HCT116 (cell line): ENCODE results near the gene HCN3. TPM values are rescaled to one million over a fixed set of nuclear protein-coding genes. Genes with fewer than 3 reads are reported as not detected.
A peak's percentile ranks its signal among the peaks of the same experiment; 100 is the strongest.

Experiments
- ATAC-seq: fragments of 200-7000 bp; cut with Tn5 transposase; 2 replicates; pipeline ENCODE4 v1.9.1; 2020; ENCODE audit warnings: mild to moderate bottlenecking, moderate library complexity
- BruUV-seq: library from RNA; stranded (reverse); fragments of 400-500 nt; replicated peaks from 2 replicates; lab custom pipeline; 2021; lab: Mats Ljungman, UMichigan
- CTCF ChIA-PET: fragments of 300-600 bp; sonication (Branson Sonifier 250); formaldehyde crosslinking; loops from one replicate; lab custom pipeline; 2021; ENCODE audit warnings: antibody characterized with exemption; lab: Charles Lee
- POLR2A ChIA-PET: fragments of 300-600, 350-600 bp; sonication (Branson Sonifier 250); formaldehyde crosslinking; loops from one replicate; lab custom pipeline; 2021; ENCODE audit warnings: antibody characterized with exemption; lab: Charles Lee
- RAD21 ChIA-PET, 2 experiments: fragments of 300-600 bp; sonication (Branson Sonifier 250); formaldehyde crosslinking; loops; one replicate each; lab custom pipeline; 2023; ENCODE audit warnings: low total read pairs in 2 of 2; ENCODE audit not compliant: uncharacterized antibody in 2 of 2, unreplicated experiment in 2 of 2, low non-redundant PET in 1 of 2; lab: Charles Lee
- DNase-seq: peaks from one replicate; pipeline ENCODE4 v3.0.0-alpha.2; 2010; ENCODE audit warnings: low read depth, low spot score
- H2AFZ ChIP-seq: fragments of 200-600 bp; shearing (Covaris generic), sonication (generic); 2 replicates; pipeline ENCODE4 v1.6.1; 2017; ENCODE audit warnings: low read depth, mixed run types, mixed read lengths, antibody characterized with exemption, low read length; ENCODE audit not compliant: poor library complexity, severe bottlenecking
- H3K27ac ChIP-seq: 2 replicates; pipeline ENCODE4 v1.5.1; 2012; ENCODE audit warnings: low read depth, low read length
- H3K27me3 ChIP-seq: fragments of 200-600 bp; sonication (generic); 2 replicates; pipeline ENCODE4 v1.6.1; 2016; ENCODE audit warnings: mixed run types, low read length, mixed read lengths; ENCODE audit not compliant: insufficient read depth
- H3K36me3 ChIP-seq, 2 experiments: fragments of 200-500 bp in 1 of 2; fragments of 200-600 bp in 1 of 2; sonication (Bioruptor generic) in 1 of 2; sonication (generic) in 1 of 2; 2 replicates each; pipeline versions ENCODE4 v1.5.1 to v1.6.1; 2014 to 2016; ENCODE audit warnings: low read length in 2 of 2, inconsistent platforms in 1 of 2, mixed read lengths in 1 of 2, mixed run types in 1 of 2; ENCODE audit not compliant: insufficient read depth in 2 of 2, control insufficient read depth in 1 of 2
- H3K4me1 ChIP-seq, 2 experiments: fragments of 200-600 bp in 1 of 2; sonication (generic) in 1 of 2; 2 replicates each; pipeline versions ENCODE4 v1.5.1 to v1.6.1; 2012 to 2017; ENCODE audit warnings: low read length in 2 of 2, inconsistent platforms in 1 of 2, mild to moderate bottlenecking in 1 of 2, mixed read lengths in 1 of 2, mixed run types in 1 of 2, moderate library complexity in 1 of 2; ENCODE audit not compliant: insufficient read depth in 2 of 2, control insufficient read depth in 1 of 2
- H3K4me2 ChIP-seq: fragments of 200-600 bp; sonication (generic); 2 replicates; pipeline ENCODE4 v1.6.1; 2017; ENCODE audit warnings: mixed run types, low read length, mixed read lengths
- H3K4me3 ChIP-seq, 2 experiments: fragments of 200-600 bp in 1 of 2; sonication (generic) in 1 of 2; replicated peaks in 1 of 2; 2 replicates each; pipeline ENCODE4 v1.5.1; 2011 to 2016; ENCODE audit warnings: low read length in 2 of 2, control low read depth in 1 of 2, low read depth in 1 of 2, mild to moderate bottlenecking in 1 of 2, mixed read lengths in 1 of 2, mixed run types in 1 of 2
- H3K79me2 ChIP-seq: fragments of 200-600 bp; sonication (generic); 2 replicates; pipeline ENCODE4 v1.6.1; 2017; ENCODE audit warnings: mild to moderate bottlenecking, mixed run types, low read length, moderate library complexity, mixed read lengths; ENCODE audit not compliant: insufficient read depth
- H3K9ac ChIP-seq: fragments of 200-600 bp; sonication (generic); 2 replicates; pipeline ENCODE4 v1.6.1; 2016; ENCODE audit warnings: low read length, mixed read lengths
- H3K9me2 ChIP-seq: fragments of 200-600 bp; sonication (generic), shearing (Covaris generic); 2 replicates; pipeline ENCODE4 v1.6.1; 2017; ENCODE audit warnings: mixed run types, mild to moderate bottlenecking, moderate library complexity; ENCODE audit not compliant: insufficient read depth
- H3K9me3 ChIP-seq, 2 experiments: fragments of 200-500 bp in 1 of 2; fragments of 200-600 bp in 1 of 2; sonication (Bioruptor generic) in 1 of 2; sonication (generic) in 1 of 2; 2 replicates each; pipeline ENCODE4 v1.6.1; 2014 to 2017; ENCODE audit warnings: low read length in 2 of 2, mixed read lengths in 2 of 2, inconsistent platforms in 1 of 2, low read depth in 1 of 2, mild to moderate bottlenecking in 1 of 2, mixed run types in 1 of 2, moderate library complexity in 1 of 2; ENCODE audit not compliant: control insufficient read depth in 1 of 2, insufficient read depth in 1 of 2
- H4K20me1 ChIP-seq: fragments of 200-600 bp; sonication (generic), shearing (Covaris generic); 2 replicates; pipeline ENCODE4 v1.6.1; 2017; ENCODE audit warnings: mixed run types, mild to moderate bottlenecking, moderate library complexity; ENCODE audit not compliant: insufficient read depth
- CBX3 ChIP-seq: IDR thresholded peaks from 2 replicates; pipeline ENCODE4 v1.6.1; 2012; ENCODE audit warnings: low read depth
- CTCF ChIP-seq, 3 experiments: fragments of 200-600 bp in 1 of 3; sonication (generic) in 1 of 3; IDR thresholded peaks in 2 of 3; conservative IDR thresholded peaks in 1 of 3; 2 replicates each; pipeline ENCODE4 v1.5.1; 2012 to 2017; ENCODE audit warnings: low read depth in 2 of 3, low read length in 2 of 3, antibody characterized with exemption in 1 of 3, borderline replicate concordance in 1 of 3, control low read depth in 1 of 3, mild to moderate bottlenecking in 1 of 3, mixed read lengths in 1 of 3, mixed run types in 1 of 3, moderate library complexity in 1 of 3; ENCODE audit not compliant: insufficient read depth in 1 of 3
- EZH2phosphoT487 ChIP-seq: fragments of 200-600 bp; IDR thresholded peaks from 2 replicates; pipeline ENCODE4 v1.6.1; 2018; ENCODE audit warnings: antibody characterized with exemption, borderline replicate concordance
- POLR2AphosphoS5 ChIP-seq: IDR thresholded peaks from 2 replicates; pipeline ENCODE4 v1.6.1; 2011; ENCODE audit warnings: mild to moderate bottlenecking, low read depth, low read length, moderate library complexity
- SRF ChIP-seq: IDR thresholded peaks from 2 replicates; pipeline ENCODE4 v1.6.1; 2012; ENCODE audit warnings: low read depth
- TCF7L2 ChIP-seq: IDR thresholded peaks from 2 replicates; pipeline ENCODE4 v1.7.0; 2011; ENCODE audit warnings: borderline replicate concordance, inconsistent platforms; ENCODE audit not compliant: insufficient read depth, insufficient read length; ENCODE audit errors: extremely low read depth
- YY1 ChIP-seq: IDR thresholded peaks from 2 replicates; pipeline ENCODE4 v1.6.1; 2011; ENCODE audit warnings: low read length, low read depth, moderate library complexity, mild to moderate bottlenecking; ENCODE audit not compliant: insufficient replicate concordance; ENCODE audit errors: extremely low read depth
- ZFX ChIP-seq: fragments of 450-650 bp; IDR thresholded peaks from 2 replicates; pipeline ENCODE4 v1.6.1; 2017
- intact Hi-C: fragments of 100-400 bp; cut with micrococcal nuclease; formaldehyde crosslinking; loops from 2 replicates; pipeline ENCODE4 v1.10.0; 2022
- total RNA-seq: library from RNA; stranded (reverse); gene quantifications from one replicate; pipeline ENCODE4 v1.2.1, GENCODE V29; 2021; ENCODE audit not compliant: unreplicated experiment

Gene HCN3
- total RNA-seq, 1 experiment from 2014 or later: 8.5 TPM

- no peaks in the 10 kb centered on the region for H3K27me3 ChIP-seq
- peaks cover 15 to 25% of the 10 kb centered on the region in 2 experiments for H3K4me1 ChIP-seq
- H2AFZ ChIP-seq: no peak overlapping the region
- H3K36me3 ChIP-seq: peaks cover 24 to 25% of the 10 kb centered on the region in 2 experiments; a peak in 3 of 4 replicates
- DNase-seq (no peak), ATAC-seq (no peak)
- ChIA-PET POLR2A (no interaction called here), RAD21 (no interaction called here), CTCF (no interaction called here)
- H3K9ac ChIP-seq: no peak overlapping the region
- no peaks in the 10 kb centered on the region for H4K20me1 ChIP-seq
- peaks cover 39% of the 10 kb centered on the region; the same call in 1 of the 2 replicates for H3K79me2 ChIP-seq
- H3K27ac ChIP-seq: 0 out of 2 replicates have a peak overlapping the region, but pooled peaks have one; percentile 9
- TF ChIP-seq ZFX (no peak), YY1 (no peak), POLR2AphosphoS5 (no peak), TCF7L2 (no peak), CTCF (IDR thresholded peaks at IDR 0.05 in 2 of 3, conservative IDR thresholded peaks at IDR 0.05 in 1 of 3; ENCODE audit: borderline replicate concordance in 1 of 3, insufficient read depth in 1 of 3, low read depth in 2 of 3, low read length in 2 of 3) (no peak), SRF (no peak)
- H3K9me2 ChIP-seq: no peaks in the 10 kb centered on the region
- intact Hi-C loops: loop anchor here (10.0 kb wide), 1 partner anchor 152 kb away; the partner anchor contains the start of genes KRTCAP2 and TRIM46
- BruUV-seq: no TSS peak
- H3K4me2 ChIP-seq: no peak overlapping the region
- H3K9me3 ChIP-seq: no peaks in the 10 kb centered on the region
- H3K4me3 ChIP-seq: no peak overlapping the region
These were observed 49.4 kb downstream of the HCN3 start for GRCh38 chr1:155326631-155327037.

- Histone ChIP-seq H3K9me2 (no peaks in the 10 kb centered on the region), H2AFZ (no peak overlapping the region), H3K36me3 (peaks cover 24 to 25% of the 10 kb centered on the region in 2 experiments; a peak in 3 of 4 replicates), H3K79me2 (peaks cover 39% of the 10 kb centered on the region; the same call in 1 of the 2 replicates), H4K20me1 (no peaks in the 10 kb centered on the region), H3K4me2 (no peak overlapping the region), H3K27me3 (no peaks in the 10 kb centered on the region), H3K27ac (no peak overlapping the region), H3K9me3 (no peaks in the 10 kb centered on the region), H3K9ac (no peak overlapping the region), H3K4me3 (no peak overlapping the region), H3K4me1 (peaks cover 6 to 14% of the 10 kb centered on the region in 2 experiments)
- no TSS peak for BruUV-seq
- ATAC-seq (no peak), DNase-seq (no peak)
- ChIA-PET POLR2A (no interaction called here), RAD21 (no interaction called here), CTCF (interaction anchor here (1.4 kb wide), 1 partner anchor 78 kb away, joined by 4 read pairs; no protein-coding TSS in a partner anchor)
- no peak for TF ChIP-seq ZFX
- no peak for TF ChIP-seq CTCF (IDR thresholded peaks at IDR 0.05 in 2 of 3, conservative IDR thresholded peaks at IDR 0.05 in 1 of 3; ENCODE audit: borderline replicate concordance in 1 of 3, insufficient read depth in 1 of 3, low read depth in 2 of 3, low read length in 2 of 3)
- TF ChIP-seq CBX3: no peak
- no peak for TF ChIP-seq EZH2phosphoT487
- intact Hi-C loops: loop anchor here (10.0 kb wide), 1 partner anchor 153 kb away; the partner anchor contains the start of genes KRTCAP2 and TRIM46
These were observed 50.7 kb downstream of the HCN3 start for GRCh38 chr1:155327981-155328380.
